Activated CD8-positive, alpha-beta T cell treated with anti-CD3 and anti-CD28 coated beads, Interleukin-2, amount 10 ng/mL, durations not matched to agents 7 days and 5 days (primary cell): ENCODE measurements around the gene ZNF462. TPM values are rescaled to one million over a fixed set of nuclear protein-coding genes. Genes with fewer than 3 reads are reported as not detected.

Experiments used
- ATAC-seq: fragments of 150-1000 bp; cut with Tn5 transposase; one replicate; pipeline ENCODE4 v1.10.0; 2021; ENCODE audit warnings: moderate library complexity
- CTCF ChIA-PET: fragments of 350-600 bp; sonication (Branson Sonifier 250); formaldehyde crosslinking; loops from one replicate; lab custom pipeline; 2021; ENCODE audit warnings: antibody characterized with exemption; lab: Charles Lee
- POLR2A ChIA-PET: fragments of 350-600 bp; sonication (Branson Sonifier 250); formaldehyde crosslinking; loops from one replicate; lab custom pipeline; 2021; ENCODE audit warnings: antibody characterized with exemption; lab: Charles Lee
- DNase-seq: peaks from one replicate; pipeline ENCODE4 v3.0.0-alpha.2; 2020
- H3K27ac Mint-ChIP-seq: one replicate; pipeline ENCODE4 v1.8.0; 2021; ENCODE audit warnings: mild to moderate bottlenecking, mixed read lengths
- H3K27me3 Mint-ChIP-seq: one replicate; pipeline ENCODE4 v1.8.0; 2021; ENCODE audit warnings: low read depth, mixed read lengths
- H3K36me3 Mint-ChIP-seq: one replicate; pipeline ENCODE4 v1.8.0; 2021; ENCODE audit warnings: low read depth, mixed read lengths
- H3K4me1 Mint-ChIP-seq: one replicate; pipeline ENCODE4 v1.8.0; 2021; ENCODE audit warnings: low read depth, mixed read lengths
- H3K4me3 Mint-ChIP-seq: one replicate; pipeline ENCODE4 v1.8.0; 2021; ENCODE audit warnings: mild to moderate bottlenecking, mixed read lengths
- H3K9me3 Mint-ChIP-seq: one replicate; pipeline ENCODE4 v1.8.0; 2022; ENCODE audit warnings: mixed read lengths; ENCODE audit not compliant: insufficient read depth
- total RNA-seq, 2 experiments: library from RNA; stranded (reverse); gene quantifications; one replicate each; pipeline ENCODE4 v1.2.3, GENCODE V29; 2021

The ZNF462 gene, protein sequence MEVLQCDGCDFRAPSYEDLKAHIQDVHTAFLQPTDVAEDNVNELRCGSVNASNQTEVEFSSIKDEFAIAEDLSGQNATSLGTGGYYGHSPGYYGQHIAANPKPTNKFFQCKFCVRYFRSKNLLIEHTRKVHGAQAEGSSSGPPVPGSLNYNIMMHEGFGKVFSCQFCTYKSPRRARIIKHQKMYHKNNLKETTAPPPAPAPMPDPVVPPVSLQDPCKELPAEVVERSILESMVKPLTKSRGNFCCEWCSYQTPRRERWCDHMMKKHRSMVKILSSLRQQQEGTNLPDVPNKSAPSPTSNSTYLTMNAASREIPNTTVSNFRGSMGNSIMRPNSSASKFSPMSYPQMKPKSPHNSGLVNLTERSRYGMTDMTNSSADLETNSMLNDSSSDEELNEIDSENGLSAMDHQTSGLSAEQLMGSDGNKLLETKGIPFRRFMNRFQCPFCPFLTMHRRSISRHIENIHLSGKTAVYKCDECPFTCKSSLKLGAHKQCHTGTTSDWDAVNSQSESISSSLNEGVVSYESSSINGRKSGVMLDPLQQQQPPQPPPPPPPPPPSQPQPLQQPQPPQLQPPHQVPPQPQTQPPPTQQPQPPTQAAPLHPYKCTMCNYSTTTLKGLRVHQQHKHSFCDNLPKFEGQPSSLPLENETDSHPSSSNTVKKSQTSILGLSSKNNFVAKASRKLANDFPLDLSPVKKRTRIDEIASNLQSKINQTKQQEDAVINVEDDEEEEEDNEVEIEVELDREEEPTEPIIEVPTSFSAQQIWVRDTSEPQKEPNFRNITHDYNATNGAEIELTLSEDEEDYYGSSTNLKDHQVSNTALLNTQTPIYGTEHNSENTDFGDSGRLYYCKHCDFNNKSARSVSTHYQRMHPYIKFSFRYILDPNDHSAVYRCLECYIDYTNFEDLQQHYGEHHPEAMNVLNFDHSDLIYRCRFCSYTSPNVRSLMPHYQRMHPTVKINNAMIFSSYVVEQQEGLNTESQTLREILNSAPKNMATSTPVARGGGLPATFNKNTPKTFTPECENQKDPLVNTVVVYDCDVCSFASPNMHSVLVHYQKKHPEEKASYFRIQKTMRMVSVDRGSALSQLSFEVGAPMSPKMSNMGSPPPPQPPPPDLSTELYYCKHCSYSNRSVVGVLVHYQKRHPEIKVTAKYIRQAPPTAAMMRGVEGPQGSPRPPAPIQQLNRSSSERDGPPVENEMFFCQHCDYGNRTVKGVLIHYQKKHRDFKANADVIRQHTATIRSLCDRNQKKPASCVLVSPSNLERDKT (N-terminal part only)
- not detected for total RNA-seq

GRCh38 chr9:106862821-106863720 lies at the start of gene ZNF462:
Gene ZNF462 (plus strand): TSS chr9:106863166. CDS start chr9:106923384, 60,218 bp downstream.
- no peak within 1 kb of the TSS for H3K27ac Mint-ChIP-seq
- peaks cover 69% of the 10 kb centered on the region for H3K27me3 Mint-ChIP-seq
- peak; percentile 23 for ATAC-seq
- peak within 1 kb of the TSS; percentile 57 for H3K4me3 Mint-ChIP-seq
- H3K4me1 Mint-ChIP-seq, result peaks cover 21% of the 10 kb centered on the region
- H3K36me3 Mint-ChIP-seq, result peaks cover 8% of the 10 kb centered on the region
- no peaks in the 10 kb centered on the region for H3K9me3 Mint-ChIP-seq
- POLR2A ChIA-PET, result no interaction called here
- no peak for DNase-seq
- CTCF ChIA-PET, result no interaction called here

GRCh38 chr9:106816524-106816923 lies 46.4 kb upstream of the ZNF462 start:
- H3K27me3 Mint-ChIP-seq, result no peaks in the 10 kb centered on the region
- ATAC-seq, result no peak
- no peak for DNase-seq
- CTCF ChIA-PET, result no interaction called here
- H3K9me3 Mint-ChIP-seq, result no peaks in the 10 kb centered on the region
- no peak overlapping the region for H3K27ac Mint-ChIP-seq
- H3K36me3 Mint-ChIP-seq, result no peaks in the 10 kb centered on the region
- no peaks in the 10 kb centered on the region for H3K4me1 Mint-ChIP-seq
- H3K4me3 Mint-ChIP-seq, result no peak overlapping the region
- POLR2A ChIA-PET, result no interaction called here

GRCh38 chr9:106818034-106818433 lies 44.9 kb upstream of the ZNF462 start:
- POLR2A ChIA-PET, result no interaction called here
- CTCF ChIA-PET, result no interaction called here
- no peaks in the 10 kb centered on the region for H3K9me3 Mint-ChIP-seq

GRCh38 chr9:106820866-106821265 lies 42.1 kb upstream of the ZNF462 start:
- DNase-seq (no peak), ATAC-seq (no peak)
- Mint-ChIP-seq H3K36me3 (no peaks in the 10 kb centered on the region), H3K27ac (no peak overlapping the region), H3K9me3 (no peaks in the 10 kb centered on the region), H3K4me3 (no peak overlapping the region), H3K27me3 (no peaks in the 10 kb centered on the region), H3K4me1 (no peaks in the 10 kb centered on the region)
- POLR2A ChIA-PET, result no interaction called here
- CTCF ChIA-PET, result no interaction called here

More at GRCh38 chr9:106818034-106818433, 44.9 kb upstream of the ZNF462 start:
- no peak for ATAC-seq
- Mint-ChIP-seq H3K27me3 (no peaks in the 10 kb centered on the region), H3K4me1 (no peaks in the 10 kb centered on the region), H3K36me3 (no peaks in the 10 kb centered on the region), H3K27ac (no peak overlapping the region), H3K4me3 (no peak overlapping the region)
- DNase-seq, result no peak

- Mint-ChIP-seq H3K4me3 (no peak overlapping the region), H3K27ac (no peak overlapping the region), H3K4me1 (no peaks in the 10 kb centered on the region), H3K36me3 (no peaks in the 10 kb centered on the region), H3K9me3 (no peaks in the 10 kb centered on the region), H3K27me3 (no peaks in the 10 kb centered on the region)
- ChIA-PET POLR2A (no interaction called here), CTCF (no interaction called here)
- ATAC-seq (no peak), DNase-seq (no peak)
Measured at GRCh38 chr9:106828070-106828469, 34.9 kb upstream of the ZNF462 start.

- H3K4me1 Mint-ChIP-seq, result no peaks in the 10 kb centered on the region
- H3K4me3 Mint-ChIP-seq, result no peak overlapping the region
- ChIA-PET POLR2A (no interaction called here), CTCF (no interaction called here)
- H3K27me3 Mint-ChIP-seq, result no peaks in the 10 kb centered on the region
- no peak for ATAC-seq
- no peak for DNase-seq
- no peak overlapping the region for H3K27ac Mint-ChIP-seq
- H3K36me3 Mint-ChIP-seq, result no peaks in the 10 kb centered on the region
- no peaks in the 10 kb centered on the region for H3K9me3 Mint-ChIP-seq
Measured at GRCh38 chr9:106828965-106829364, 34.0 kb upstream of the ZNF462 start.

GRCh38 chr9:106829666-106830408 lies 33.1 kb upstream of the ZNF462 start:
- ATAC-seq (no peak), DNase-seq (no peak)
- Mint-ChIP-seq H3K27me3 (no peaks in the 10 kb centered on the region), H3K9me3 (peaks cover under 1% of the 10 kb centered on the region), H3K4me3 (no peak overlapping the region), H3K36me3 (no peaks in the 10 kb centered on the region), H3K4me1 (no peaks in the 10 kb centered on the region), H3K27ac (no peak overlapping the region)
- ChIA-PET POLR2A (no interaction called here), CTCF (no interaction called here)

- Mint-ChIP-seq H3K9me3 (peaks cover 3% of the 10 kb centered on the region), H3K36me3 (no peaks in the 10 kb centered on the region), H3K27ac (no peak overlapping the region), H3K4me3 (no peak overlapping the region), H3K27me3 (no peaks in the 10 kb centered on the region), H3K4me1 (no peaks in the 10 kb centered on the region)
- DNase-seq, result no peak
- ChIA-PET POLR2A (no interaction called here), CTCF (no interaction called here)
- no peak for ATAC-seq
Measured at GRCh38 chr9:106830527-106831150, 32.3 kb upstream of the ZNF462 start.

DNA sequence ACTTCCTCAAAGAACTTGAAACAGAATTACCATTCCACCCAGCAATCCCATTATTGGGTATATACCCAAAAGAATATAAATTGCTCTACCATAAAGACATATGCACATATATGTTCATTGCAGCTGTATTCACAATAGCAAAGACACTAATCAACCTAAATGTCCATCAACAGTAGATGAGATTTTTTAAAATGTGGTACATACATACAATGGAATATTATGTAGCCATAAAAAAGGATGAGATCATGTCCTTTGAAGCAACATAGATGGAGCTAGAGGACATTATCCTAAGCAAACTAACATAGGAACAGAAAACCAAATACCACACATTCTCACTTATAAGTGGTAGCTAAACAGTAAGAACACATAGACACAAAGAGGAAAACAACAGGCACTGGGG lies 28.1 kb upstream of the ZNF462 start:
- Mint-ChIP-seq H3K27ac (no peak overlapping the region), H3K27me3 (no peaks in the 10 kb centered on the region), H3K9me3 (peaks cover 3% of the 10 kb centered on the region), H3K4me1 (no peaks in the 10 kb centered on the region), H3K36me3 (no peaks in the 10 kb centered on the region), H3K4me3 (no peak overlapping the region)
- DNase-seq (no peak), ATAC-seq (no peak)
- CTCF ChIA-PET, result no interaction called here
- POLR2A ChIA-PET, result no interaction called here

- no peak for ATAC-seq
- Mint-ChIP-seq H3K9me3 (peaks cover 3% of the 10 kb centered on the region), H3K27me3 (no peaks in the 10 kb centered on the region), H3K36me3 (no peaks in the 10 kb centered on the region), H3K4me1 (no peaks in the 10 kb centered on the region), H3K27ac (no peak overlapping the region), H3K4me3 (no peak overlapping the region)
- CTCF ChIA-PET, result no interaction called here
- POLR2A ChIA-PET, result no interaction called here
- DNase-seq, result no peak
Measured at GRCh38 chr9:106835840-106836239, 27.1 kb upstream of the ZNF462 start.
